HEK293 (cell line): ENCODE measurements around the gene RPL7A.

ENCODE experiments used
- CTCF ChIA-PET: fragments of 350-600 bp; formaldehyde crosslinking; extraction: SDS; loops from one replicate; lab custom pipeline; 2021; ENCODE audit warnings: antibody characterized with exemption; lab: Yijun Ruan, JAX
- POLR2A ChIA-PET: fragments of 300-600 bp; formaldehyde crosslinking; extraction: SDS; loops from one replicate; lab custom pipeline; 2020; ENCODE audit warnings: antibody characterized with exemption, inconsistent platforms; lab: Yijun Ruan, JAX
- H3K27ac ChIP-seq: fragments of 200-500 bp; sonication (Bioruptor generic); 2 replicates; pipeline ENCODE4 v1.5.1; 2014; ENCODE audit warnings: low read depth, low read length, control low read depth, inconsistent platforms; ENCODE audit errors: extremely low read depth
- H3K36me3 ChIP-seq, 2 experiments: fragments of 200-500 bp in 1 of 2; sonication (Bioruptor generic) in 1 of 2; 1 replicate in 1 of 2; 2 replicates in 1 of 2; pipeline ENCODE4 v1.5.1; 2014 to 2017; ENCODE audit warnings: inconsistent platforms in 2 of 2, low read length in 2 of 2; ENCODE audit not compliant: control insufficient read depth in 2 of 2, insufficient read depth in 1 of 2
- H3K4me1 ChIP-seq: fragments of 200-500 bp; sonication (Bioruptor generic); 2 replicates; pipeline ENCODE4 v1.5.1; 2014; ENCODE audit warnings: mild to moderate bottlenecking, low read length, inconsistent platforms; ENCODE audit not compliant: control insufficient read depth, insufficient read depth
- H3K4me3 ChIP-seq: 2 replicates; pipeline ENCODE4 v1.5.1; 2011; ENCODE audit warnings: low read depth, mild to moderate bottlenecking, control low read depth, low read length, moderate library complexity
- H3K9me3 ChIP-seq: fragments of 200-500 bp; sonication (Bioruptor generic); 2 replicates; pipeline ENCODE4 v1.5.1; 2014; ENCODE audit warnings: low read depth, low read length, inconsistent platforms; ENCODE audit not compliant: control insufficient read depth, insufficient read depth
- HOXD13 ChIP-seq: sonication (generic); formaldehyde crosslinking; IDR thresholded peaks from 2 replicates; pipeline ENCODE4 v1.8.0; 2022; ENCODE audit warnings: missing genetic modification reagents, borderline replicate concordance
- KLF8 ChIP-seq: fragments of 450-650 bp; formaldehyde crosslinking; IDR thresholded peaks from 2 replicates; pipeline ENCODE4 v1.5.1; 2016; ENCODE audit warnings: missing biosample characterization, missing genetic modification characterization
- MEIS1 ChIP-seq: sonication (generic); formaldehyde crosslinking; IDR thresholded peaks from 2 replicates; pipeline ENCODE4 v1.8.1; 2022; ENCODE audit warnings: missing genetic modification reagents, mild to moderate bottlenecking, borderline replicate concordance
- SALL2 ChIP-seq: fragments of 450-650 bp; formaldehyde crosslinking; IDR thresholded peaks from 2 replicates; pipeline ENCODE4 v1.5.0; 2017; ENCODE audit warnings: missing biosample characterization, mild to moderate bottlenecking, missing genetic modification characterization, borderline replicate concordance
- ZFP3 ChIP-seq: fragments of 450-650 bp; formaldehyde crosslinking; IDR thresholded peaks from 2 replicates; pipeline ENCODE4 v1.5.1; 2016; ENCODE audit warnings: low read depth, missing biosample characterization, missing genetic modification characterization
- ZNF366 ChIP-seq: fragments of 450-650 bp; formaldehyde crosslinking; conservative IDR thresholded peaks from 2 replicates; pipeline ENCODE4 v1.5.1; 2016; ENCODE audit warnings: missing biosample characterization, missing genetic modification characterization
- ZNF404 ChIP-seq: fragments of 450-650 bp; formaldehyde crosslinking; IDR thresholded peaks from 2 replicates; pipeline ENCODE4 v1.5.1; 2017; ENCODE audit warnings: missing biosample characterization, missing genetic modification characterization
- ZNF433 ChIP-seq: fragments of 450-650 bp; formaldehyde crosslinking; IDR thresholded peaks from 2 replicates; pipeline ENCODE4 v1.5.1; 2016; ENCODE audit warnings: missing biosample characterization, missing genetic modification characterization, low read depth
- ZNF561 ChIP-seq: fragments of 450-650 bp; IDR thresholded peaks from 2 replicates; pipeline ENCODE4 v1.5.1; 2018; ENCODE audit warnings: missing biosample characterization, missing genetic modification characterization, borderline replicate concordance
- ZNF670 ChIP-seq: fragments of 450-650 bp; formaldehyde crosslinking; IDR thresholded peaks from 2 replicates; pipeline ENCODE4 v1.5.1; 2016; ENCODE audit warnings: missing biosample characterization, missing genetic modification characterization, low read depth
- ZNF701 ChIP-seq: fragments of 450-650 bp; formaldehyde crosslinking; IDR thresholded peaks from 2 replicates; pipeline ENCODE4 v1.5.1; 2016; ENCODE audit warnings: missing biosample characterization, missing genetic modification characterization
- TF ChIP-seq, protein P1 (sequence below): fragments of 450-650 bp; formaldehyde crosslinking; IDR thresholded peaks from 2 replicates; pipeline ENCODE4 v1.5.1; 2016; ENCODE audit warnings: missing biosample characterization, missing genetic modification characterization, borderline replicate concordance
- TF ChIP-seq, protein P2 (sequence below): sonication (generic); formaldehyde crosslinking; IDR thresholded peaks from 2 replicates; pipeline ENCODE4 v1.8.1; 2022; ENCODE audit warnings: mild to moderate bottlenecking, moderate library complexity, missing genetic modification reagents
- TF ChIP-seq, protein P3 (sequence below): fragments of 450-650 bp; formaldehyde crosslinking; IDR thresholded peaks from 2 replicates; pipeline ENCODE4 v1.5.1; 2016; ENCODE audit warnings: missing biosample characterization, missing genetic modification characterization
- TF ChIP-seq, protein P4 (sequence below): fragments of 450-650 bp; IDR thresholded peaks from 2 replicates; pipeline ENCODE4 v1.5.1; 2018; ENCODE audit warnings: missing biosample characterization, missing genetic modification characterization
- TF ChIP-seq, protein P5 (sequence below): fragments of 450-650 bp; formaldehyde crosslinking; IDR thresholded peaks from 2 replicates; pipeline ENCODE4; 2016; ENCODE audit warnings: missing biosample characterization, missing genetic modification characterization

The RPL7A gene

DNA sequence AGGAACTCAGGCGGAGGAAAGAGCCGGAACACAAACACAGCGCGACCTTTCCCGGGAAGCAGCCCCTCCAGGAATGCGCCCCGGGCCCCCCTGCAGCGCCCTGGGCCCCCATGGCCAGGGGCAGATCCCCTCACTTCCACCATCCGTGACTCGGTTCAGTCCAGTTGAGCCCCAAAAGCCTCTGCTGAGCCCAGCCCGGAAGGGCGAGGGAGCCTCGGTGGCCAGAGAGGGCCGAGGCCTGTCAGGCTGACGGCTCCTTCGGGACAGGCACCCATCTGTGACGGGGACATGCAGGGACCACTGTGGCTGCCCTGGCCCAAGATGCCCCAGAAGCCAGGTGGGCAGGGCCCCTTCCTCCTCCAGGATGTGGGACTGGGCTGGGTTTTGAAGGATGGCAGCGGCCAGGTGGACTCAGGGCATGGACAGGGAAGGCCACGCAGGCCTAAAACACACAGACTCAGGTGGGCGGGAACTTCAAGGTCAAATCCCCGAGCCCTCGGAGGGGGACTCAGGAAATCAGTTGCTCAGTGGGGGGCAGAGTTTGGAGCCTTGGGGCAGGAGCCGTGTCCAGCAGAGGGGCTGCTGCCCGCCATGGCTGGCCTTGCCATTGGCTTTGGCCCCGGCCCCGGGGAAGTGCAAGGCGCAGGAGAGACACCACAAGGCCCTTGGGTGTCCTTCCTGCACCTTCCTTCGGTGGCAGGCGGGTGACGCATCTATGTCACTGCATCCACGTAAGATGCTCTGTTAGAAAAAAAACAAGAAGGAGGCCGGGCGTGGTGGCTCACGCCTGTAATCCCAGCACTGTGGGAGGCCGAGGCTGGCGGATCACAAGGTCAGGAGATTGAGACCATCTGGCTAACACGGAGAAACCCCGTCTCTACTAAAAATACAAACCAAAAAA is 43.3 kb upstream of the RPL7A start:
- Histone ChIP-seq H3K36me3 (no peaks in the 10 kb centered on the region), H3K4me3 (no peak overlapping the region), H3K27ac (no peak overlapping the region), H3K9me3 (no peaks in the 10 kb centered on the region), H3K4me1 (no peaks in the 10 kb centered on the region)
- POLR2A ChIA-PET = no interaction called here
- CTCF ChIA-PET = interaction anchor here (2.9 kb wide), 1 partner anchor 66 kb away, joined by 12 read pairs; no protein-coding TSS in a partner anchor
- no peak for TF ChIP-seq ZNF701 (tag by site-specific recombination)
- TF ChIP-seq ZFP3 (tag by site-specific recombination) = no peak
- TF ChIP-seq, protein P1, sequence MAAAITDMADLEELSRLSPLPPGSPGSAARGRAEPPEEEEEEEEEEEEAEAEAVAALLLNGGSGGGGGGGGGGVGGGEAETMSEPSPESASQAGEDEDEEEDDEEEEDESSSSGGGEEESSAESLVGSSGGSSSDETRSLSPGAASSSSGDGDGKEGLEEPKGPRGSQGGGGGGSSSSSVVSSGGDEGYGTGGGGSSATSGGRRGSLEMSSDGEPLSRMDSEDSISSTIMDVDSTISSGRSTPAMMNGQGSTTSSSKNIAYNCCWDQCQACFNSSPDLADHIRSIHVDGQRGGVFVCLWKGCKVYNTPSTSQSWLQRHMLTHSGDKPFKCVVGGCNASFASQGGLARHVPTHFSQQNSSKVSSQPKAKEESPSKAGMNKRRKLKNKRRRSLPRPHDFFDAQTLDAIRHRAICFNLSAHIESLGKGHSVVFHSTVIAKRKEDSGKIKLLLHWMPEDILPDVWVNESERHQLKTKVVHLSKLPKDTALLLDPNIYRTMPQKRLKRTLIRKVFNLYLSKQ (tag by site-specific recombination) = no peak

DNA sequence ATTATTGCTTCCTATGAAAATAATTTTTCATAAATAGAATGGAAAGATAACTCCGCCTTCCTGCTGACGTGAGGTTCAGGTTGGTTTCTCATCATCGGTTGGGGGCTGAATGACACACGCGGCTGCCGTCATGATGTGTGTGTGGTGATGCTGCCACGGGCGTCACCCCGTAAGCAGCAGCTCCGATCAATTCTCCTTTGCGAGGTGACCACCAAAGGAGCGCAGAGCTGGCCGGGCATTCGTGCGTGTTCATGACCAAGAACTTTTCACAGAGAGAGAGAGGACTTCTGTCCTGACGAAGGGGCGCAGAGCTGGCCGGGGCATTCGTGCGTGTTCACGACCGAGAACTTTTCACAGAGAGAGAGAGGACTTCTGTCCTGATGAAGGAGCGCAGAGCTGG is 42.3 kb upstream of the RPL7A start:
- H3K9me3 ChIP-seq = no peaks in the 10 kb centered on the region
- no peaks in the 10 kb centered on the region for H3K36me3 ChIP-seq
- no peak overlapping the region for H3K4me3 ChIP-seq
- no peaks in the 10 kb centered on the region for H3K4me1 ChIP-seq
- TF ChIP-seq SALL2 (no peak), ZNF561 (no peak), ZNF433 (tag by site-specific recombination) (no peak), ZNF404 (tag by site-specific recombination) (no peak), ZNF366 (tag by site-specific recombination) (no peak), HOXD13 (CRISPR knock-in tag) (no peak), ZNF670 (tag by site-specific recombination) (no peak), ZFP3 (tag by site-specific recombination) (no peak), KLF8 (tag by site-specific recombination) (no peak), MEIS1 (CRISPR knock-in tag) (no peak)
- TF ChIP-seq, protein P2, sequence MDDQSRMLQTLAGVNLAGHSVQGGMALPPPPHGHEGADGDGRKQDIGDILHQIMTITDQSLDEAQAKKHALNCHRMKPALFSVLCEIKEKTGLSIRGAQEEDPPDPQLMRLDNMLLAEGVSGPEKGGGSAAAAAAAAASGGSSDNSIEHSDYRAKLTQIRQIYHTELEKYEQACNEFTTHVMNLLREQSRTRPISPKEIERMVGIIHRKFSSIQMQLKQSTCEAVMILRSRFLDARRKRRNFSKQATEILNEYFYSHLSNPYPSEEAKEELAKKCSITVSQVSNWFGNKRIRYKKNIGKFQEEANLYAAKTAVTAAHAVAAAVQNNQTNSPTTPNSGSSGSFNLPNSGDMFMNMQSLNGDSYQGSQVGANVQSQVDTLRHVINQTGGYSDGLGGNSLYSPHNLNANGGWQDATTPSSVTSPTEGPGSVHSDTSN (CRISPR knock-in tag) = no peak
- TF ChIP-seq, protein P3, sequence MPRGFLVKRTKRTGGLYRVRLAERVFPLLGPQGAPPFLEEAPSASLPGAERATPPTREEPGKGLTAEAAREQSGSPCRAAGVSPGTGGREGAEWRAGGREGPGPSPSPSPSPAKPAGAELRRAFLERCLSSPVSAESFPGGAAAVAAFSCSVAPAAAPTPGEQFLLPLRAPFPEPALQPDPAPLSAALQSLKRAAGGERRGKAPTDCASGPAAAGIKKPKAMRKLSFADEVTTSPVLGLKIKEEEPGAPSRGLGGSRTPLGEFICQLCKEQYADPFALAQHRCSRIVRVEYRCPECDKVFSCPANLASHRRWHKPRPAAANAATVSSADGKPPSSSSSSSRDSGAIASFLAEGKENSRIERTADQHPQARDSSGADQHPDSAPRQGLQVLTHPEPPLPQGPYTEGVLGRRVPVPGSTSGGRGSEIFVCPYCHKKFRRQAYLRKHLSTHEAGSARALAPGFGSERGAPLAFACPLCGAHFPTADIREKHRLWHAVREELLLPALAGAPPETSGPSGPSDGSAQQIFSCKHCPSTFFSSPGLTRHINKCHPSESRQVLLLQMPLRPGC (tag by site-specific recombination) = no peak
- TF ChIP-seq, protein P4, sequence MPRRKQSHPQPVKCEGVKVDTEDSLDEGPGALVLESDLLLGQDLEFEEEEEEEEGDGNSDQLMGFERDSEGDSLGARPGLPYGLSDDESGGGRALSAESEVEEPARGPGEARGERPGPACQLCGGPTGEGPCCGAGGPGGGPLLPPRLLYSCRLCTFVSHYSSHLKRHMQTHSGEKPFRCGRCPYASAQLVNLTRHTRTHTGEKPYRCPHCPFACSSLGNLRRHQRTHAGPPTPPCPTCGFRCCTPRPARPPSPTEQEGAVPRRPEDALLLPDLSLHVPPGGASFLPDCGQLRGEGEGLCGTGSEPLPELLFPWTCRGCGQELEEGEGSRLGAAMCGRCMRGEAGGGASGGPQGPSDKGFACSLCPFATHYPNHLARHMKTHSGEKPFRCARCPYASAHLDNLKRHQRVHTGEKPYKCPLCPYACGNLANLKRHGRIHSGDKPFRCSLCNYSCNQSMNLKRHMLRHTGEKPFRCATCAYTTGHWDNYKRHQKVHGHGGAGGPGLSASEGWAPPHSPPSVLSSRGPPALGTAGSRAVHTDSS (tag by site-specific recombination) = no peak
- TF ChIP-seq, protein P5, sequence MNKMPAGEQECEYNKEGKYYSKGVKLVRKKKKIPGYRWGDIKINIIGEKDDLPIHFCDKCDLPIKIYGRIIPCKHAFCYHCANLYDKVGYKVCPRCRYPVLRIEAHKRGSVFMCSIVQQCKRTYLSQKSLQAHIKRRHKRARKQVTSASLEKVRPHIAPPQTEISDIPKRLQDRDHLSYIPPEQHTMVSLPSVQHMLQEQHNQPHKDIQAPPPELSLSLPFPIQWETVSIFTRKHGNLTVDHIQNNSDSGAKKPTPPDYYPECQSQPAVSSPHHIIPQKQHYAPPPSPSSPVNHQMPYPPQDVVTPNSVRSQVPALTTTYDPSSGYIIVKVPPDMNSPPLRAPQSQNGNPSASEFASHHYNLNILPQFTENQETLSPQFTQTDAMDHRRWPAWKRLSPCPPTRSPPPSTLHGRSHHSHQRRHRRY = no peak
- CTCF ChIA-PET = interaction anchor here (0.8 to 2.9 kb wide), 5 partner anchors 15 to 124 kb away, joined by 3 to 12 read pairs (median 5); no protein-coding TSS in a partner anchor
- POLR2A ChIA-PET = no interaction called here
- H3K27ac ChIP-seq = no peak overlapping the region
